ENCODE data around the gene RBM20. TPM values are rescaled to one million over a fixed set of nuclear protein-coding genes. Genes with fewer than 3 reads are reported as not detected.

Gene RBM20
- total and polyA plus RNA-seq, 10 of the 15 experiments (the other 5 are each of a cell fraction or from before 2014, with no cell fraction given) = 0.04 to 0.26 (median 0.15) TPM

DNA sequence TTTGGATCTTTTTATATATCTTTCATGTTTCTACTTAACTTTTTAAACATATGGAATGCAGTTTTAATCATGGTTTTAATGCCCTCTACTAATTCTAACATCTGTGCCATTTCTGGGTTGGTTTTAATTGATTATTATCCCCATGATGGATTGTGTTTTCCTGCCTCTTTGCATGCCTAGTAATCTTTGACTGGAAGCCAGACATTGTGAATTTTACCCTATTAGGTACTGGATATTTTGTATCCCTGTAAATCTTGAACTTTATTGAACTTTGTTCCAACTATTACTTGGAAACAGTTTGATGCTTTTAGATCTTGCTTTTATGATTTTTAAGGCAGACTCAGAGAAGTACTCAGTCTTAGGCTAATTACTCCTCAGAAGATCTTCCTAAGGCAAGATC lies 16.0 kb upstream of the RBM20 start:
- POLR2A ChIA-PET = no interaction called here
- no peaks in the 10 kb centered on the region; the same call in 2 of the 3 replicates for H3K9me3 ChIP-seq (replicated peaks; ENCODE audit: control insufficient read depth, insufficient read depth, low read length)
- H3K4me2 ChIP-seq (ENCODE audit: control insufficient read depth, insufficient read depth) = no peak overlapping the region
- H3K4me3 ChIP-seq = no peak overlapping the region
- BruUV-seq (replicated peaks) = no TSS peak
- SMC1A ChIA-PET (ENCODE audit: uncharacterized antibody, unreplicated experiment) = no interaction called here
- intact Hi-C loops (cut with micrococcal nuclease; ENCODE audit: unreplicated experiment) = no loop called here
- in situ Hi-C loops (cut with MboI) = no loop called here
- no peak overlapping the region for H3K27ac ChIP-seq (ENCODE audit: control insufficient read depth, insufficient read depth)
- H3K27me3 ChIP-seq (replicated peaks in 1 of 2; ENCODE audit: control insufficient read depth in 2 of 2, insufficient read depth in 2 of 2, low read length in 1 of 2) = no peaks in the 10 kb centered on the region
- DNase-seq (ENCODE audit: low read depth, low spot score) (no peak), FAIRE-seq (no peak), ATAC-seq (no peak)
- H4K20me1 ChIP-seq (ENCODE audit: control insufficient read depth, insufficient read depth) = no peaks in the 10 kb centered on the region
- RAD21 ChIA-PET (ENCODE audit: unreplicated experiment) = no interaction called here
- H3K36me3 ChIP-seq (ENCODE audit: control insufficient read depth in 2 of 2, insufficient read depth in 2 of 2, low read length in 1 of 2) = no peaks in the 10 kb centered on the region
- H3K4me1 ChIP-seq (ENCODE audit: control insufficient read depth, insufficient read depth, low read length) = no peaks in the 10 kb centered on the region
- no peak overlapping the region for H3K9ac ChIP-seq (ENCODE audit: control insufficient read depth, insufficient read depth, low read length)
- TF ChIP-seq, protein P1, sequence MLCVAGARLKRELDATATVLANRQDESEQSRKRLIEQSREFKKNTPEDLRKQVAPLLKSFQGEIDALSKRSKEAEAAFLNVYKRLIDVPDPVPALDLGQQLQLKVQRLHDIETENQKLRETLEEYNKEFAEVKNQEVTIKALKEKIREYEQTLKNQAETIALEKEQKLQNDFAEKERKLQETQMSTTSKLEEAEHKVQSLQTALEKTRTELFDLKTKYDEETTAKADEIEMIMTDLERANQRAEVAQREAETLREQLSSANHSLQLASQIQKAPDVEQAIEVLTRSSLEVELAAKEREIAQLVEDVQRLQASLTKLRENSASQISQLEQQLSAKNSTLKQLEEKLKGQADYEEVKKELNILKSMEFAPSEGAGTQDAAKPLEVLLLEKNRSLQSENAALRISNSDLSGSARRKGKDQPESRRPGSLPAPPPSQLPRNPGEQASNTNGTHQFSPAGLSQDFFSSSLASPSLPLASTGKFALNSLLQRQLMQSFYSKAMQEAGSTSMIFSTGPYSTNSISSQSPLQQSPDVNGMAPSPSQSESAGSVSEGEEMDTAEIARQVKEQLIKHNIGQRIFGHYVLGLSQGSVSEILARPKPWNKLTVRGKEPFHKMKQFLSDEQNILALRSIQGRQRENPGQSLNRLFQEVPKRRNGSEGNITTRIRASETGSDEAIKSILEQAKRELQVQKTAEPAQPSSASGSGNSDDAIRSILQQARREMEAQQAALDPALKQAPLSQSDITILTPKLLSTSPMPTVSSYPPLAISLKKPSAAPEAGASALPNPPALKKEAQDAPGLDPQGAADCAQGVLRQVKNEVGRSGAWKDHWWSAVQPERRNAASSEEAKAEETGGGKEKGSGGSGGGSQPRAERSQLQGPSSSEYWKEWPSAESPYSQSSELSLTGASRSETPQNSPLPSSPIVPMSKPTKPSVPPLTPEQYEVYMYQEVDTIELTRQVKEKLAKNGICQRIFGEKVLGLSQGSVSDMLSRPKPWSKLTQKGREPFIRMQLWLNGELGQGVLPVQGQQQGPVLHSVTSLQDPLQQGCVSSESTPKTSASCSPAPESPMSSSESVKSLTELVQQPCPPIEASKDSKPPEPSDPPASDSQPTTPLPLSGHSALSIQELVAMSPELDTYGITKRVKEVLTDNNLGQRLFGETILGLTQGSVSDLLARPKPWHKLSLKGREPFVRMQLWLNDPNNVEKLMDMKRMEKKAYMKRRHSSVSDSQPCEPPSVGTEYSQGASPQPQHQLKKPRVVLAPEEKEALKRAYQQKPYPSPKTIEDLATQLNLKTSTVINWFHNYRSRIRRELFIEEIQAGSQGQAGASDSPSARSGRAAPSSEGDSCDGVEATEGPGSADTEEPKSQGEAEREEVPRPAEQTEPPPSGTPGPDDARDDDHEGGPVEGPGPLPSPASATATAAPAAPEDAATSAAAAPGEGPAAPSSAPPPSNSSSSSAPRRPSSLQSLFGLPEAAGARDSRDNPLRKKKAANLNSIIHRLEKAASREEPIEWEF (IDR thresholded peaks at IDR 0.05; ENCODE audit: insufficient replicate concordance, low read depth, low read length) = no peak
- TF ChIP-seq JUNB (IDR thresholded peaks at IDR 0.05) (no peak), NFXL1 (IDR thresholded peaks at IDR 0.05; ENCODE audit: borderline replicate concordance) (no peak), SUPT20H (IDR thresholded peaks at IDR 0.05; ENCODE audit: borderline replicate concordance, control insufficient read depth, low read depth, low read length) (no peak), MEF2A (IDR thresholded peaks at IDR 0.05; ENCODE audit: insufficient read depth, low read depth, low read length) (no peak), HDGF (IDR thresholded peaks at IDR 0.05) (no peak)
- TF ChIP-seq, protein P2, sequence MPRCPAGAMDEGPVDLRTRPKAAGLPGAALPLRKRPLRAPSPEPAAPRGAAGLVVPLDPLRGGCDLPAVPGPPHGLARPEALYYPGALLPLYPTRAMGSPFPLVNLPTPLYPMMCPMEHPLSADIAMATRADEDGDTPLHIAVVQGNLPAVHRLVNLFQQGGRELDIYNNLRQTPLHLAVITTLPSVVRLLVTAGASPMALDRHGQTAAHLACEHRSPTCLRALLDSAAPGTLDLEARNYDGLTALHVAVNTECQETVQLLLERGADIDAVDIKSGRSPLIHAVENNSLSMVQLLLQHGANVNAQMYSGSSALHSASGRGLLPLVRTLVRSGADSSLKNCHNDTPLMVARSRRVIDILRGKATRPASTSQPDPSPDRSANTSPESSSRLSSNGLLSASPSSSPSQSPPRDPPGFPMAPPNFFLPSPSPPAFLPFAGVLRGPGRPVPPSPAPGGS (IDR thresholded peaks at IDR 0.05; ENCODE audit: borderline replicate concordance, insufficient read depth, low read depth, low read length, poor library complexity, severe bottlenecking) = no peak
- CTCF ChIA-PET = no interaction called here
- no peaks in the 10 kb centered on the region for H3K79me2 ChIP-seq (ENCODE audit: control insufficient read depth, insufficient read depth, low read length)
- H2AFZ ChIP-seq (ENCODE audit: control insufficient read depth, low read depth, low read length) = no peak overlapping the region

Measured in GM12878 (cell line).